ENCODE measurements around the gene ANKRD42. TPM values are rescaled to one million over a fixed set of nuclear protein-coding genes. Genes with fewer than 3 reads are reported as not detected.

ANKRD42 gene
- total and polyA plus RNA-seq, 2 experiments from 2014 or later = 5.3 to 5.7 TPM

DNA sequence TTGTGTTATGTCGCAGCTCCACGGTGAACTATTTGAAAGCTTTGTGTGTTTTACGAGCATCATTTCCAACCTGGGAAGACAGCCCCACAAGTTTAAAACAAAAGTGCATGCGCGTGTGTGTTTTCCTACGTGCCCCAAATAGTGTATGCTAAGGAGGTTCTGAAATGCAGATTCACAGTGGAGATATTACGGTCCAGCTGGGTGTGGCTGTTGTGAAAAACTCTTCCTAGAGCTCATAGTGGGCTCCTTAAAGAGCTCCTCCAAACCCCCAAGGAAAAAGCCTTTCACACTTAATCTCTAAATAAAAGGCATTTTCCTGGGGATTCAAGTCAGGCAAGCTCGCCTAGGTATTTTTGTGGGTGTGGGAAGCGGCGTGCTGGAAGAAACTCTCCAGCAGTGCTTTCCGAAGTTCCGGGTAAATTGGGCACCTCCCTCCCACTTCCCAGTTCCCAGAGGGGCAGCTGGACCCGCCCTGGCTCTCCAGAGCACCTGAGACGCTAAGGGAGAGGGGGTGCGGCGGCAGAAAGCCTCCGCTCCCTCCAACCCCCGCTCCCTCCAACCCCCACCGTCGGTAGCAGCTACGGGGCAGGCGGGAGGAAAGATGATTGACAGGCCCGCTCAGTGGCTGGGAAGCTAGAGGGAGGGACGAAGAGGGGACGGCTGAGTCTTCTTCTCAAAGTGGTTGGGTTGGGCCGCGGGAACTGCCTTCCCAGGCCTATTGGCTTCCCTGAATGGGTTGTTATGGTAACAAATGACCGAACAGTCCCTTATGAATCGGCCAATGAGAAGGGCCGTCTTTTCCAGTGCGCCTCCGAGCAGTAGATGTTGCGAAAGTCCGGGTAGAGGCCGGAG is 37.1 kb upstream of the ANKRD42 start:
- Histone ChIP-seq H3K4me2 (peak overlapping the region; percentile 90), H3K27me3 (ENCODE audit: insufficient read depth) (no peaks in the 10 kb centered on the region), H3K4me1 (ENCODE audit: insufficient read depth) (peaks cover 8% of the 10 kb centered on the region), H3K36me3 (ENCODE audit: insufficient read depth) (0 out of 2 replicates have a peak, but pooled peaks cover 5% of the 10 kb centered on the region), H4K20me1 (replicated peaks; ENCODE audit: insufficient read depth) (peaks cover 19% of the 10 kb centered on the region), H2AFZ (peak overlapping the region; percentile 92), H3K79me2 (replicated peaks; ENCODE audit: insufficient read depth) (peaks cover 44% of the 10 kb centered on the region), H3K4me3 (peak overlapping the region; percentile 87), H3K27ac (ENCODE audit: low read depth) (peak overlapping the region; percentile 95), H3K9me2 (ENCODE audit: insufficient read depth) (no peaks in the 10 kb centered on the region), H3F3A (replicated peaks; ENCODE audit: low read depth) (no peaks in the 10 kb centered on the region)
- Mint-ChIP-seq H3K27ac (peak overlapping the region; percentile 85), H3K9me3 (no peaks in the 10 kb centered on the region), H3K4me1 (peaks cover 15% of the 10 kb centered on the region), H3K4me3 (peak overlapping the region; percentile 100), H3K27me3 (ENCODE audit: insufficient read depth, low read depth, poor library complexity) (peaks cover 8% of the 10 kb centered on the region), H3K36me3 (ENCODE audit: low read depth) (peaks cover 41% of the 10 kb centered on the region)
- peak; percentile 91 for ATAC-seq
- no peak for TF ChIP-seq STAT1 (IDR thresholded peaks at IDR 0.05; ENCODE audit: unreplicated experiment)
- TF ChIP-seq NANOG (IDR thresholded peaks at IDR 0.05; ENCODE audit: borderline replicate concordance) = no peak
- TF ChIP-seq EZH2 (IDR thresholded peaks at IDR 0.05; ENCODE audit: low read depth, unreplicated experiment) = no peak
- TF ChIP-seq CREB1 (CRISPR knock-in tag; IDR thresholded peaks at IDR 0.05; ENCODE audit: low read depth) = peak; percentile 84; the same call in 1 of the 2 replicates
- peak; percentile 56 for TF ChIP-seq POLR2AphosphoS5 (IDR thresholded peaks at IDR 0.05; ENCODE audit: low read depth)
- TF ChIP-seq EZH2phosphoT487 (IDR thresholded peaks at IDR 0.05; ENCODE audit: unreplicated experiment) = no peak
- peak; percentile 100 for DNase-seq (ENCODE audit: low spot score)

DNA sequence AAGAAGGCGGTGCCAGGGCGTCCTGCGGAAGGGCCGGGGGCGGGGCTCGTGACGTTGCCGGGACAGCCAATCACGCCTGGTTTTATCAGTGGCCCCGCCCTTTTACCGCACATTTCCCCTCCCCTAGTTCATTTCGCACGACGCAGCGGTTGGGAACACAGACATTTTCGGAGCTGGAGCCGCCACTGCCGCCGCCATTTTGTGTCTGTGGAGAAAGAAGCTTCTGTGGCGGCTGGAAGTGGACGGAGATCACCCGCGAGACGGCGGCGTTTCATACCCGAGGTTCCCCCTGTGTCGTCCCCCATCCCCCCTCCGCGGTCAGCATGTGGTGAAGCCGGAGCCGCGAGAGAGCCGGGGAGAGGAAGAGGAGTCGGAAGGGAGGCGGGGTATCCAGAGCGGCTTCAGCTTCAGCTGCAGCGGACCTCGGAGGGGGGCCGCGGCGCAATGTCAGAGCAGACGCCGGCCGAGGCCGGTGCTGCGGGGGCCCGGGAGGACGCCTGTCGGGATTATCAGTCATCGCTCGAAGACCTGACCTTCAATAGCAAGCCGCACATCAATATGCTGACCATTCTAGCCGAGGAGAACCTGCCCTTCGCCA is 36.4 kb upstream of the ANKRD42 start, which contains the start of gene PCF11:
PCF11 (plus strand) TSS at position 136 of the 598 bp plus-strand sequence; CDS start at position 445, 309 bp downstream.
- peak within 1 kb of the TSS; percentile 92 for H3K4me3 ChIP-seq
- peaks cover 24% of the 10 kb centered on the region for H4K20me1 ChIP-seq (replicated peaks; ENCODE audit: insufficient read depth)
- DNase-seq (ENCODE audit: low spot score) = no peak
- Mint-ChIP-seq H3K27ac (peak within 1 kb of the TSS; percentile 100), H3K27me3 (ENCODE audit: insufficient read depth, low read depth, poor library complexity) (peaks cover 8% of the 10 kb centered on the region), H3K9me3 (no peaks in the 10 kb centered on the region), H3K4me3 (peak within 1 kb of the TSS; percentile 100), H3K36me3 (ENCODE audit: low read depth) (peaks cover 48% of the 10 kb centered on the region), H3K4me1 (peaks cover 22% of the 10 kb centered on the region)
- peak within 1 kb of the TSS; percentile 95 for H3K27ac ChIP-seq (ENCODE audit: low read depth)
- peak within 1 kb of the TSS; percentile 92 for H2AFZ ChIP-seq
- no peaks in the 10 kb centered on the region for H3K27me3 ChIP-seq (ENCODE audit: insufficient read depth)
- H3K36me3 ChIP-seq (ENCODE audit: insufficient read depth) = 0 out of 2 replicates have a peak, but pooled peaks cover 5% of the 10 kb centered on the region
- peak; percentile 35 for ATAC-seq
- H3K4me1 ChIP-seq (ENCODE audit: insufficient read depth) = peaks cover 8% of the 10 kb centered on the region
- no peaks in the 10 kb centered on the region for H3K9me2 ChIP-seq (ENCODE audit: insufficient read depth)
- H3K79me2 ChIP-seq (replicated peaks; ENCODE audit: insufficient read depth) = peaks cover 51% of the 10 kb centered on the region
- H3F3A ChIP-seq (replicated peaks; ENCODE audit: low read depth) = no peaks in the 10 kb centered on the region
- no peak for TF ChIP-seq JUNB (IDR thresholded peaks at IDR 0.05; ENCODE audit: unreplicated experiment)
- TF ChIP-seq CREB1 (CRISPR knock-in tag; IDR thresholded peaks at IDR 0.05; ENCODE audit: low read depth) = no peak; the same call in 1 of the 2 replicates
- peak; percentile 98 for TF ChIP-seq POLR2AphosphoS5 (IDR thresholded peaks at IDR 0.05; ENCODE audit: low read depth)
- TF ChIP-seq ZNF331 (CRISPR knock-in tag; IDR thresholded peaks at IDR 0.05; ENCODE audit: low read depth) = no peak
- no peak for TF ChIP-seq EZH2phosphoT487 (IDR thresholded peaks at IDR 0.05; ENCODE audit: unreplicated experiment)
- no peak for TF ChIP-seq CTCF (conservative IDR thresholded peaks at IDR 0.05; ENCODE audit: low read depth in 2 of 2)
- TF ChIP-seq, protein P1, sequence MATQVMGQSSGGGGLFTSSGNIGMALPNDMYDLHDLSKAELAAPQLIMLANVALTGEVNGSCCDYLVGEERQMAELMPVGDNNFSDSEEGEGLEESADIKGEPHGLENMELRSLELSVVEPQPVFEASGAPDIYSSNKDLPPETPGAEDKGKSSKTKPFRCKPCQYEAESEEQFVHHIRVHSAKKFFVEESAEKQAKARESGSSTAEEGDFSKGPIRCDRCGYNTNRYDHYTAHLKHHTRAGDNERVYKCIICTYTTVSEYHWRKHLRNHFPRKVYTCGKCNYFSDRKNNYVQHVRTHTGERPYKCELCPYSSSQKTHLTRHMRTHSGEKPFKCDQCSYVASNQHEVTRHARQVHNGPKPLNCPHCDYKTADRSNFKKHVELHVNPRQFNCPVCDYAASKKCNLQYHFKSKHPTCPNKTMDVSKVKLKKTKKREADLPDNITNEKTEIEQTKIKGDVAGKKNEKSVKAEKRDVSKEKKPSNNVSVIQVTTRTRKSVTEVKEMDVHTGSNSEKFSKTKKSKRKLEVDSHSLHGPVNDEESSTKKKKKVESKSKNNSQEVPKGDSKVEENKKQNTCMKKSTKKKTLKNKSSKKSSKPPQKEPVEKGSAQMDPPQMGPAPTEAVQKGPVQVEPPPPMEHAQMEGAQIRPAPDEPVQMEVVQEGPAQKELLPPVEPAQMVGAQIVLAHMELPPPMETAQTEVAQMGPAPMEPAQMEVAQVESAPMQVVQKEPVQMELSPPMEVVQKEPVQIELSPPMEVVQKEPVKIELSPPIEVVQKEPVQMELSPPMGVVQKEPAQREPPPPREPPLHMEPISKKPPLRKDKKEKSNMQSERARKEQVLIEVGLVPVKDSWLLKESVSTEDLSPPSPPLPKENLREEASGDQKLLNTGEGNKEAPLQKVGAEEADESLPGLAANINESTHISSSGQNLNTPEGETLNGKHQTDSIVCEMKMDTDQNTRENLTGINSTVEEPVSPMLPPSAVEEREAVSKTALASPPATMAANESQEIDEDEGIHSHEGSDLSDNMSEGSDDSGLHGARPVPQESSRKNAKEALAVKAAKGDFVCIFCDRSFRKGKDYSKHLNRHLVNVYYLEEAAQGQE (IDR thresholded peaks at IDR 0.05; ENCODE audit: unreplicated experiment) = no peak
- TF ChIP-seq ZNF114 (CRISPR knock-in tag; IDR thresholded peaks at IDR 0.05) = no peak
- TF ChIP-seq ETS1 (IDR thresholded peaks at IDR 0.05) = peak; percentile 56; the same call in 1 of the 2 replicates
- peak within 1 kb of the TSS; percentile 95 for H3K4me2 ChIP-seq

Data from GM23338 (cell line).